HG02852 (cell line): ENCODE data around the gene CCDC7.
"Not testable (repeated sequence)": the region's sequence is repeated elsewhere in the genome, so short reads cannot be mapped to it uniquely, and the experiment has no call there.

ENCODE experiments used
- ATAC-seq: cut with Tn5 transposase; IDR thresholded peaks from one replicate; pipeline ENCODE4 v1.9.1; 2021; ENCODE audit warnings: mild to moderate bottlenecking, moderate library complexity; ENCODE audit not compliant: unreplicated experiment

CCDC7 gene

GRCh38 chr10:32548208-32548607, 102.3 kb downstream of the CCDC7 start:
- no peak for ATAC-seq

GRCh38 chr10:32556783-32557395, 110.9 kb downstream of the CCDC7 start:
- no peak for ATAC-seq

- not testable (repeated sequence) for ATAC-seq
These were observed 116.8 kb downstream of the CCDC7 start for GRCh38 chr10:32562695-32563094.

GRCh38 chr10:32577448-32577847, 131.5 kb downstream of the CCDC7 start:
- ATAC-seq: no peak

GRCh38 chr10:32582946-32583345, 137.0 kb downstream of the CCDC7 start:
- ATAC-seq: no peak

- not testable (repeated sequence) for ATAC-seq
These were observed 152.1 kb downstream of the CCDC7 start for GRCh38 chr10:32598022-32598421.

GRCh38 chr10:32600317-32600716, 154.4 kb downstream of the CCDC7 start:
- ATAC-seq: no peak

GRCh38 chr10:32601562-32601961, 155.6 kb downstream of the CCDC7 start:
- not testable (repeated sequence) for ATAC-seq

GRCh38 chr10:32605787-32606186, 159.8 kb downstream of the CCDC7 start:
- ATAC-seq: no peak

GRCh38 chr10:32610543-32610942, 164.6 kb downstream of the CCDC7 start:
- not testable (repeated sequence) for ATAC-seq

- no peak for ATAC-seq
These were observed 170.5 kb downstream of the CCDC7 start for GRCh38 chr10:32616438-32616837.

- ATAC-seq: no peak
These were observed 172.5 kb downstream of the CCDC7 start for GRCh38 chr10:32618482-32618881.

GRCh38 chr10:32621969-32622368, 176.0 kb downstream of the CCDC7 start:
- no peak for ATAC-seq

- ATAC-seq: no peak
These were observed 176.5 kb downstream of the CCDC7 start for GRCh38 chr10:32622409-32622808.

GRCh38 chr10:32627183-32627582, 181.2 kb downstream of the CCDC7 start:
- ATAC-seq: no peak

GRCh38 chr10:32629910-32630309, 184.0 kb downstream of the CCDC7 start:
- ATAC-seq: no peak

- no peak for ATAC-seq
These were observed 200.6 kb downstream of the CCDC7 start for GRCh38 chr10:32646535-32646934.

- no peak for ATAC-seq
These were observed 204.3 kb downstream of the CCDC7 start for GRCh38 chr10:32650246-32650655.

GRCh38 chr10:32657430-32657829, 211.5 kb downstream of the CCDC7 start:
- not testable (repeated sequence) for ATAC-seq

- no peak for ATAC-seq
These were observed 215.4 kb downstream of the CCDC7 start for GRCh38 chr10:32661346-32661745.

- ATAC-seq: no peak
These were observed 235.0 kb downstream of the CCDC7 start for GRCh38 chr10:32680803-32681557.

GRCh38 chr10:32684291-32684690, 238.4 kb downstream of the CCDC7 start:
- no peak for ATAC-seq
